HL-60 (cell line): ENCODE data around the gene TMEM248.
"Not testable (repeated sequence)": the region's sequence is repeated elsewhere in the genome, so short reads cannot be mapped to it uniquely, and the experiment has no call there.

ENCODE experiments used
- CTCF ChIP-seq: IDR thresholded peaks from one replicate; pipeline ENCODE4 v1.5.1; 2011; ENCODE audit warnings: low read length, control low read depth, inconsistent platforms; ENCODE audit not compliant: insufficient read depth
- GABPA ChIP-seq: IDR thresholded peaks from 2 replicates; pipeline ENCODE4 v1.6.1; 2012; ENCODE audit warnings: low read depth
- POLR2AphosphoS5 ChIP-seq: IDR thresholded peaks from 2 replicates; pipeline ENCODE4 v1.6.1; 2012; ENCODE audit warnings: low read depth
- REST ChIP-seq: IDR thresholded peaks from 2 replicates; pipeline ENCODE4 v1.6.1; 2012; ENCODE audit warnings: low read depth; ENCODE audit not compliant: insufficient replicate concordance
- SPI1 ChIP-seq: IDR thresholded peaks from 2 replicates; pipeline ENCODE4 v1.6.1; 2012; ENCODE audit warnings: low read depth, mild to moderate bottlenecking, borderline replicate concordance

- not testable (repeated sequence) for TF ChIP-seq CTCF, POLR2AphosphoS5, REST, SPI1, GABPA
Observed at GRCh38 chr7:66917904-66918303, 3.1 kb upstream of the TMEM248 start.
